HG03139 (cell line): ENCODE data around the gene CCDC177.

Experiments used
- ATAC-seq: cut with Tn5 transposase; IDR thresholded peaks from one replicate; pipeline ENCODE4 v1.9.1; 2021; ENCODE audit not compliant: unreplicated experiment

CCDC177 gene

GRCh38 chr14:69574263-69574953, at the start of gene CCDC177:
CCDC177 (minus strand) TSS chr14:69574871; CDS start chr14:69573622, 1,249 bp downstream.
- no peak for ATAC-seq

GRCh38 chr14:69624136-69624535, 49.5 kb upstream of the CCDC177 start:
- no peak for ATAC-seq

GRCh38 chr14:69620981-69621380, 46.3 kb upstream of the CCDC177 start:
- ATAC-seq: no peak

- ATAC-seq: no peak
Observed at GRCh38 chr14:69620211-69620611, 45.5 kb upstream of the CCDC177 start.

- no peak for ATAC-seq
Observed at GRCh38 chr14:69619012-69619411, 44.3 kb upstream of the CCDC177 start.

- ATAC-seq: no peak
Observed at GRCh38 chr14:69617796-69618195, 43.1 kb upstream of the CCDC177 start.

- no peak for ATAC-seq
Observed at GRCh38 chr14:69616408-69616773, 41.7 kb upstream of the CCDC177 start.

- peak; percentile 52 for ATAC-seq
Observed at GRCh38 chr14:69615496-69616407, 41.1 kb upstream of the CCDC177 start.

GRCh38 chr14:69615121-69615495, 40.4 kb upstream of the CCDC177 start:
- no peak for ATAC-seq

GRCh38 chr14:69614592-69614991, 39.9 kb upstream of the CCDC177 start:
- no peak for ATAC-seq

- ATAC-seq: no peak
Observed at GRCh38 chr14:69613312-69614073, 38.8 kb upstream of the CCDC177 start.

GRCh38 chr14:69612783-69613130, 38.1 kb upstream of the CCDC177 start:
- no peak for ATAC-seq

- peak; percentile 11 for ATAC-seq
Observed at GRCh38 chr14:69612014-69612782, 37.5 kb upstream of the CCDC177 start.

- ATAC-seq: peak; percentile 53
Observed at GRCh38 chr14:69611172-69612013, 36.7 kb upstream of the CCDC177 start, which contains the start of gene SUSD6. SUSD6 (plus strand) TSS chr14:69611596; CDS start chr14:69658593, 46,997 bp downstream.

- ATAC-seq: no peak
Observed at GRCh38 chr14:69610874-69611171, 36.2 kb upstream of the CCDC177 start.

- no peak for ATAC-seq
Observed at GRCh38 chr14:69610020-69610873, 35.6 kb upstream of the CCDC177 start.

GRCh38 chr14:69606258-69607184, 31.9 kb upstream of the CCDC177 start:
- ATAC-seq: no peak

- no peak for ATAC-seq
Observed at GRCh38 chr14:69605738-69606137, 31.1 kb upstream of the CCDC177 start.
